ENCODE data around the gene HCN4. TPM values are rescaled to one million over a fixed set of nuclear protein-coding genes. Genes with fewer than 3 reads are reported as not detected.

The HCN4 gene
- total and polyA plus RNA-seq, 7 experiments from 2014 or later = 0.02 TPM; not detected in 6

DNA sequence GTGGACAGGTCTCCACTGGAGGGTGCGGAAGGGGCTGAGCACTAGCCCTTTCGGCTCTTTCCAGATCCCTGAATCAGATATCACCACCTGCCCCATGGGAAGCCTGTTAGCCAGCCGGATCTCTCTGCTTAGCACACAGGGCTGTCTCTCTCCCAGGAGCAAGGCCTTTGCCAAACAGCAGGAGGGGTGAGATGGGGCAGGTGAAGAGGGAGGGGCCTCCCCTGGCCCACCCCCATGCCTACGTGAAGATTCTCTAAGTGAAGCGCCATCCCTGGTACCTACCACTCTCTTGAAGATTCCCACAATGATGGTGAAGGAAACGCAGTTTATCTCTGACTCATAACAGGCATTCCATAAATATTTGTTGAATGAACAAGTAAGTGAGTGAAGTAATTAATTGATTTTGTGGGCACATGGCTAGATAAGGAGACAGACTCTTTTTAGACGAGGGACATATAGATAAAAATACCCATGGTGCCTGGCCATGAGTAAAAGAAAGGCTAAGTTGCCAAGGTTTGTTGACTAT, 19.6 kb upstream of the HCN4 start:
- Histone ChIP-seq H3K4me1 (ENCODE audit: control insufficient read depth in 2 of 2, insufficient read depth in 2 of 2, low read length in 2 of 2) (no peaks in the 10 kb centered on the region), H3K9me3 (ENCODE audit: control insufficient read depth in 2 of 3, low read length in 3 of 3) (peaks cover 0 to under 1% (median 0%) of the 10 kb centered on the region in 3 experiments), H3K27me3 (ENCODE audit: control insufficient read depth in 2 of 2, insufficient read depth in 2 of 2, low read length in 2 of 2) (no peaks in the 10 kb centered on the region), H3K4me3 (ENCODE audit: low read length) (no peak overlapping the region), H3K36me3 (ENCODE audit: control insufficient read depth in 2 of 3, insufficient read depth in 3 of 3, low read length in 3 of 3) (no peaks in the 10 kb centered on the region), H3K27ac (ENCODE audit: low read depth, low read length) (no peak overlapping the region)
- Mint-ChIP-seq H3K36me3 (no peaks in the 10 kb centered on the region), H3K4me1 (peaks cover 0 to 4% (median 0%) of the 10 kb centered on the region in 7 donors), H3K9me3 (peaks cover 0 to 4% (median 0%) of the 10 kb centered on the region in 11 donors), H3K27ac (no peak overlapping the region), H3K4me3 (no peak overlapping the region), H3K27me3 (peaks cover 2 to 36% (median 30%) of the 10 kb centered on the region in 5 donors)
- intact Hi-C loops (cut with micrococcal nuclease) = no loop called here
- POLR2A ChIA-PET = no interaction called here
- CTCF ChIA-PET = no interaction called here
- DNase-seq (no peak), ATAC-seq (no peak)

DNA sequence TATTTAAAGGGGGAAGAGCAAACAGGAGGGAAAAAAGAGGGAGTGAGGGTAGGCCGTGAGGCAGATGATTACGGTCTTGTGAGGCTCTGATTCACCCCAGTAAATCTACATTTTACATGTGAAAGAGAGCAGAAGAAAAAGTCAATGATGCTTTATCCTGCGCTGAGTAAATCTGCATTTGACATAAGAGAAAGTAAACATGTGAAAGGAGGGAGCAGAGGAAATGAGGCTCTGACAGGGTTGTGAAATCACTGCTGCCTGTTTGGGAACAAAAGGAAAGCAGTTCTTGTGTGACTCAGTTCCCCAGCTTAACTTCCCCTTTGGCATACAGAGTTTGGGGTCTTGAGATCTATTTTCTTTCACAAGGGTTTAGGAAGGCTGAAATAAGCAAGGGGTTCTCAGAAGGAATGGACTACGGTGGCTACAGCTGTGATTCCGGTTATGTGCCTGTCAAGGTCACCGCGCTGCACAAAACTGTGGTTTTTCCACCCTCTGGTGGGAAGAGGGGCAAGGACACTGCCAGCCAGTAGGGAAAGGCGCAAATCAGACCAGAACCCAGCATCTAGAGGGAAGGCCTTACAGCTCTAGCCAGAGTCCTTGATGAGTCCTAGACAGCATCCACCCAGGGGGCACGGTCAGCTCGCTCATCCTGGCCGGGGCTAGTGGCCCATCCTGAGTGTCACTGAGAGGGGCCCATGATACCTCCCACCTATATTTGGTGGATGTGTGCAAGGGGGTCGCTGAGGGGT, 18.9 kb upstream of the HCN4 start:
- H3K4me3 ChIP-seq (ENCODE audit: low read length) = no peak overlapping the region
- H3K36me3 Mint-ChIP-seq = no peaks in the 10 kb centered on the region
- no peak overlapping the region for H3K4me3 Mint-ChIP-seq
- ChIA-PET POLR2A (no interaction called here), CTCF (no interaction called here)
- no peaks in the 10 kb centered on the region for H3K27me3 ChIP-seq (ENCODE audit: control insufficient read depth in 2 of 2, insufficient read depth in 2 of 2, low read length in 2 of 2)
- intact Hi-C loops (cut with micrococcal nuclease) = no loop called here
- no peaks in the 10 kb centered on the region for H3K4me1 ChIP-seq (ENCODE audit: control insufficient read depth in 2 of 2, insufficient read depth in 2 of 2, low read length in 2 of 2)
- no peak overlapping the region for H3K27ac Mint-ChIP-seq
- no peaks in the 10 kb centered on the region for H3K36me3 ChIP-seq (ENCODE audit: control insufficient read depth in 2 of 3, insufficient read depth in 3 of 3, low read length in 3 of 3)
- H3K4me1 Mint-ChIP-seq = peaks cover 0 to 4% (median 0%) of the 10 kb centered on the region in 7 donors
- ATAC-seq = no peak
- no peak for DNase-seq
- peaks cover 0 to 9% (median 4%) of the 10 kb centered on the region in 11 donors for H3K9me3 Mint-ChIP-seq
- H3K27ac ChIP-seq (ENCODE audit: low read depth, low read length) = no peak overlapping the region
- H3K9me3 ChIP-seq (ENCODE audit: control insufficient read depth in 2 of 3, low read length in 3 of 3) = peaks cover 0 to 3% (median 0%) of the 10 kb centered on the region in 3 experiments
- H3K27me3 Mint-ChIP-seq = peaks cover 2 to 41% (median 36%) of the 10 kb centered on the region in 5 donors

DNA sequence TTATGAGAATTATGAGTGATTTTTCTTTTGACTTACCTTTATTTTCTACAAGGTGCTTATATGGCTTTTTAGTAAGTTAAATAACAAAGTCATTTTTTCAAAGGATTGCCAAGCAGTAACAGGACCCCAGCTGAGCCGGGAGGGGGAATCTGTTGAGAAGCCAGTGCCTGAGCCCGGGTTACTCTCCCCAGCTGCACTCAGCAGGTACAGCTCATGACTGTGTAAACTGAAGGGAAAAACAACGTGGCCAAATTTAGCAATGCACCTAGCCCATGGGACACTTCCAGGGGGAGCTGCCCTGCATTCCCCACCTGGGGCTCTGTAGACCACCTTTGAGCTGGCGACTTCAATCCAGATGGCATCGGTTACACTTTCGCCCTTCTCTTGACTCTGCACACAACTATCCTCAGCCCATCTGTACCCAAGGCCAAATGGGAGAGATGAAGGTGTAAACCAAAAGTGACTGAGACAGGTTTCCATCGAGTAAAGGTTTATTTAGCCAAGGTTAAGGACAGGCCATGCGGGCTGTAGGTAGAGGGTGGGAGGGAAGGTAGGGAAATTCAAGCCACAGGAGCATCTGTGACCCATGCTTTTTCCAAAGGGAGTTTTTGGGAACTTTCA, 18.2 kb upstream of the HCN4 start:
- H3K36me3 ChIP-seq (ENCODE audit: control insufficient read depth in 2 of 3, insufficient read depth in 3 of 3, low read length in 3 of 3) = no peaks in the 10 kb centered on the region
- H3K27ac ChIP-seq (ENCODE audit: low read depth, low read length) = no peak overlapping the region
- Mint-ChIP-seq H3K27me3 (peaks cover 2 to 45% (median 34%) of the 10 kb centered on the region in 5 donors), H3K36me3 (no peaks in the 10 kb centered on the region), H3K9me3 (peaks cover 0 to 11% (median 4%) of the 10 kb centered on the region in 11 donors), H3K4me1 (peaks cover 0 to 4% (median 0%) of the 10 kb centered on the region in 7 donors), H3K27ac (no peak overlapping the region), H3K4me3 (no peak overlapping the region)
- POLR2A ChIA-PET = no interaction called here
- no peaks in the 10 kb centered on the region for H3K4me1 ChIP-seq (ENCODE audit: control insufficient read depth in 2 of 2, insufficient read depth in 2 of 2, low read length in 2 of 2)
- H3K9me3 ChIP-seq (ENCODE audit: control insufficient read depth in 2 of 3, low read length in 3 of 3) = peaks cover 0 to 3% (median 0%) of the 10 kb centered on the region in 3 experiments
- H3K27me3 ChIP-seq (ENCODE audit: control insufficient read depth in 2 of 2, insufficient read depth in 2 of 2, low read length in 2 of 2) = no peaks in the 10 kb centered on the region
- intact Hi-C loops (cut with micrococcal nuclease) = no loop called here
- ATAC-seq (no peak), DNase-seq (no peak)
- CTCF ChIA-PET = no interaction called here
- no peak overlapping the region for H3K4me3 ChIP-seq (ENCODE audit: low read length)

DNA sequence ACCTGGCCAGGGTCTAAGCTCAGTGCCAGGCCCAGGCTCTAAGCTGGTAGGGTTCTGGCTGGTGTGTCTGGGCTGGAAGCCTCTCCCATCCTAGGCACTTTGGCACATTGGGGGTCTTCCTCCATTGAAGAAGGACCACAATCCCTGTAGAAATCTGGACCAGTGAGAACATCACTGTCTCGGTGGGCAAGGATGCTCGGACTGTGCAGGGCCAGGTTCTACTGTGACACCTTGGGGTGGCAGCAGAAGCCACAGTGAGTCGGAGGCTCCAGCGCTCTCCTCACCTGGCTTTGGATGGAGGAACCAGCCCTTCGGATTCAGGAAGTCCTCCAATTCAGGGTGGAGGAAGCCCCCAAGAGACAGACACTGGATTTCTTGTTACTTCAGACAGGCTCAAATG, 17.5 kb upstream of the HCN4 start:
- ATAC-seq (no peak), DNase-seq (no peak)
- Mint-ChIP-seq H3K27me3 (peaks cover 2 to 45% (median 36%) of the 10 kb centered on the region in 5 donors), H3K9me3 (peaks cover 0 to 19% (median 10%) of the 10 kb centered on the region in 11 donors), H3K27ac (no peak overlapping the region), H3K4me1 (peaks cover 0 to 4% (median 0%) of the 10 kb centered on the region in 7 donors), H3K36me3 (peaks cover 0 to 7% (median 4%) of the 10 kb centered on the region in 5 donors), H3K4me3 (no peak overlapping the region)
- H3K4me1 ChIP-seq (ENCODE audit: control insufficient read depth in 2 of 2, insufficient read depth in 2 of 2, low read length in 2 of 2) = no peaks in the 10 kb centered on the region
- peaks cover 0 to 3% (median 0%) of the 10 kb centered on the region in 3 experiments for H3K9me3 ChIP-seq (ENCODE audit: control insufficient read depth in 2 of 3, low read length in 3 of 3)
- H3K27me3 ChIP-seq (ENCODE audit: control insufficient read depth in 2 of 2, insufficient read depth in 2 of 2, low read length in 2 of 2) = no peaks in the 10 kb centered on the region
- H3K4me3 ChIP-seq (ENCODE audit: low read length) = no peak overlapping the region
- H3K36me3 ChIP-seq (ENCODE audit: control insufficient read depth in 2 of 3, insufficient read depth in 3 of 3, low read length in 3 of 3) = no peaks in the 10 kb centered on the region
- intact Hi-C loops (cut with micrococcal nuclease) = no loop called here
- no peak overlapping the region for H3K27ac ChIP-seq (ENCODE audit: low read depth, low read length)
- POLR2A ChIA-PET = no interaction called here
- CTCF ChIA-PET = no interaction called here

DNA sequence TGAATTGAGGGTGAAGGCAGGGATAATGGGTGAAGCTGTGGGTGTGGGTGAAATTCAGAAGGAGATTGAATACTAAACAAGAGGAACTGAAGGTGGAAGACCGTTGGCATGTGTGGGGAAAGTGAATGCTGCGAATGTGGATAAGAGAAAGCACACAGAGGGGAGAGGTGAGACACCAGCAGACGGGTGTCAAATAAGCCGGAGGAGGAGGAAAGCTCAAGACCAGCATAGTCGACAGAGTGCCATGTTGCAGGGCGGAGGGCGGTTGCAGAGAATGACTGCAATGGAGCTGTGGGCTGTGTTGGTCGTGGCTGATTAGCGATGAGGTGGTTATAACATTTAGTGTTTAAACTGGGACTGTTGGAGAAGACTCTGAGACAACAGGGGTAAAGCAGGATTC, 16.4 kb upstream of the HCN4 start:
- ATAC-seq = no peak
- H3K36me3 ChIP-seq (ENCODE audit: control insufficient read depth in 2 of 3, insufficient read depth in 3 of 3, low read length in 3 of 3) = no peaks in the 10 kb centered on the region
- H3K9me3 Mint-ChIP-seq = peaks cover 2 to 29% (median 17%) of the 10 kb centered on the region in 11 donors
- POLR2A ChIA-PET = no interaction called here
- H3K4me3 Mint-ChIP-seq = no peak overlapping the region
- H3K27me3 Mint-ChIP-seq = peaks cover 2 to 56% (median 45%) of the 10 kb centered on the region in 5 donors
- intact Hi-C loops (cut with micrococcal nuclease) = no loop called here
- no peak overlapping the region for H3K4me3 ChIP-seq (ENCODE audit: low read length)
- H3K27ac ChIP-seq (ENCODE audit: low read depth, low read length) = no peak overlapping the region
- no peak for DNase-seq
- no peak overlapping the region for H3K27ac Mint-ChIP-seq
- no peaks in the 10 kb centered on the region for H3K27me3 ChIP-seq (ENCODE audit: control insufficient read depth in 2 of 2, insufficient read depth in 2 of 2, low read length in 2 of 2)
- CTCF ChIA-PET = no interaction called here
- peaks cover 0 to 14% (median 4%) of the 10 kb centered on the region in 5 donors for H3K36me3 Mint-ChIP-seq
- H3K4me1 Mint-ChIP-seq = peaks cover 0 to 4% (median 0%) of the 10 kb centered on the region in 7 donors
- peaks cover 0 to 10% (median 0%) of the 10 kb centered on the region in 3 experiments for H3K9me3 ChIP-seq (ENCODE audit: control insufficient read depth in 2 of 3, low read length in 3 of 3)
- H3K4me1 ChIP-seq (ENCODE audit: control insufficient read depth in 2 of 2, insufficient read depth in 2 of 2, low read length in 2 of 2) = no peaks in the 10 kb centered on the region

DNA sequence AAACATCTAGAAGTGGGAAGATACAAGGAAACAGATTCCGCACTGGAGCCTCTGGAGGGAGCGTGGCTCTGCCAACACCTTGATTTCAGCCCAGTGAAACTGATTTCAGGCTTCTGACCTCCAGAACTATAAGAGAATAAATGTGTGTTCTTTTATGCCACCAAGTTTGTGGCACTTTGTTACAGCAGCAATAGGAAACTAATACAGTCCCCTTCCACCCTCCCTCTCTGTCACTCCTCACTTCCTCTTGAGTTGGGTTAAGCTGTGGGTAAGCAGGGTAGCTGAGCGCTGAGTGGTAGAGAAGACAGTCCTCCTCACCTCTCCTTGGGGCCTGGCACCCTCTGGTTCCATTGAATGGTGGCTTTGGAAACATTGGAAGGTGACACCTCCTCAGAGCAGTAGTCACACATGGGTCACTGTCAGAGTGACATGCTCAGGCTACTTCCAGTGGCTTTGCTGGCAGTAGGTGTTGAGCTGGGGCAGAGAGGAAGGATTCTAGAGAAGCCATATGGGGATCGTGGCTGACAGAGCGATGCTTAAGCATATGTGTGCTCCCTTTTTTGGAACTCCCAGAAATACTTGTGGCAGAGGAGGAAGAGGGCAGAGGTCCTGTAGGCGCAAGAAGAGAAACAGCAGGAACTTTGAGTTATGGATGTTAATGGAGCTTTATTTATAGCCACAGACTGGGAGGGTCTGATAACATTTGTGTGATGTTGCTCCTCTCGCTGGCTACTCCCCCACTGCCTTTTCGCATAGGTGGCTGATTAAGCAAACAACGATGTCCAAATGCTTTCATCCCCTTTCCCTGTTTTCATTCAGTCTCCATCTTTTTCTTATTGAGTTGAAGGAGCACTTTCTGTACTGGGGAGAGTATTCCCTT, 14.8 kb upstream of the HCN4 start:
- H3K36me3 Mint-ChIP-seq = peaks cover 0 to 14% (median 4%) of the 10 kb centered on the region in 5 donors
- peaks cover 2 to 56% (median 51%) of the 10 kb centered on the region in 5 donors for H3K27me3 Mint-ChIP-seq
- Histone ChIP-seq H3K4me1 (ENCODE audit: control insufficient read depth in 2 of 2, insufficient read depth in 2 of 2, low read length in 2 of 2) (no peaks in the 10 kb centered on the region), H3K9me3 (ENCODE audit: control insufficient read depth in 2 of 3, low read length in 3 of 3) (peaks cover 0 to 10% (median 0%) of the 10 kb centered on the region in 3 experiments), H3K27me3 (ENCODE audit: control insufficient read depth in 2 of 2, insufficient read depth in 2 of 2, low read length in 2 of 2) (no peaks in the 10 kb centered on the region), H3K27ac (ENCODE audit: low read depth, low read length) (no peak overlapping the region), H3K36me3 (ENCODE audit: control insufficient read depth in 2 of 3, insufficient read depth in 3 of 3, low read length in 3 of 3) (no peaks in the 10 kb centered on the region), H3K4me3 (ENCODE audit: low read length) (no peak overlapping the region)
- intact Hi-C loops (cut with micrococcal nuclease) = no loop called here
- CTCF ChIA-PET = no interaction called here
- H3K4me1 Mint-ChIP-seq = peaks cover 0 to 4% (median 0%) of the 10 kb centered on the region in 7 donors
- DNase-seq (no peak), ATAC-seq (no peak)
- H3K4me3 Mint-ChIP-seq = no peak overlapping the region
- no peak overlapping the region for H3K27ac Mint-ChIP-seq
- POLR2A ChIA-PET = no interaction called here
- H3K9me3 Mint-ChIP-seq = peaks cover 2 to 35% (median 17%) of the 10 kb centered on the region in 11 donors
